ENCODE measurements around the gene PTGIS.

GRCh38 chr20:49541733-49542513, 26.0 kb downstream of the PTGIS start:
- TF ChIP-seq, protein P1, sequence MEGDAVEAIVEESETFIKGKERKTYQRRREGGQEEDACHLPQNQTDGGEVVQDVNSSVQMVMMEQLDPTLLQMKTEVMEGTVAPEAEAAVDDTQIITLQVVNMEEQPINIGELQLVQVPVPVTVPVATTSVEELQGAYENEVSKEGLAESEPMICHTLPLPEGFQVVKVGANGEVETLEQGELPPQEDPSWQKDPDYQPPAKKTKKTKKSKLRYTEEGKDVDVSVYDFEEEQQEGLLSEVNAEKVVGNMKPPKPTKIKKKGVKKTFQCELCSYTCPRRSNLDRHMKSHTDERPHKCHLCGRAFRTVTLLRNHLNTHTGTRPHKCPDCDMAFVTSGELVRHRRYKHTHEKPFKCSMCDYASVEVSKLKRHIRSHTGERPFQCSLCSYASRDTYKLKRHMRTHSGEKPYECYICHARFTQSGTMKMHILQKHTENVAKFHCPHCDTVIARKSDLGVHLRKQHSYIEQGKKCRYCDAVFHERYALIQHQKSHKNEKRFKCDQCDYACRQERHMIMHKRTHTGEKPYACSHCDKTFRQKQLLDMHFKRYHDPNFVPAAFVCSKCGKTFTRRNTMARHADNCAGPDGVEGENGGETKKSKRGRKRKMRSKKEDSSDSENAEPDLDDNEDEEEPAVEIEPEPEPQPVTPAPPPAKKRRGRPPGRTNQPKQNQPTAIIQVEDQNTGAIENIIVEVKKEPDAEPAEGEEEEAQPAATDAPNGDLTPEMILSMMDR (IDR thresholded peaks at IDR 0.05), result peak; percentile 70
- TF ChIP-seq EZH2 (IDR thresholded peaks at IDR 0.05; ENCODE audit: borderline replicate concordance, insufficient read depth, low read depth, low read length, poor library complexity, severe bottlenecking), result no peak
